AG08396 (cell line): ENCODE measurements around the gene HYAL2.

ENCODE experiments used
- DNase-seq: peaks from one replicate; pipeline ENCODE4 v3.0.0; 2012; ENCODE audit warnings: low spot score, mixed read lengths

The HYAL2 gene, protein sequence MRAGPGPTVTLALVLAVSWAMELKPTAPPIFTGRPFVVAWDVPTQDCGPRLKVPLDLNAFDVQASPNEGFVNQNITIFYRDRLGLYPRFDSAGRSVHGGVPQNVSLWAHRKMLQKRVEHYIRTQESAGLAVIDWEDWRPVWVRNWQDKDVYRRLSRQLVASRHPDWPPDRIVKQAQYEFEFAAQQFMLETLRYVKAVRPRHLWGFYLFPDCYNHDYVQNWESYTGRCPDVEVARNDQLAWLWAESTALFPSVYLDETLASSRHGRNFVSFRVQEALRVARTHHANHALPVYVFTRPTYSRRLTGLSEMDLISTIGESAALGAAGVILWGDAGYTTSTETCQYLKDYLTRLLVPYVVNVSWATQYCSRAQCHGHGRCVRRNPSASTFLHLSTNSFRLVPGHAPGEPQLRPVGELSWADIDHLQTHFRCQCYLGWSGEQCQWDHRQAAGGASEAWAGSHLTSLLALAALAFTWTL

DNA sequence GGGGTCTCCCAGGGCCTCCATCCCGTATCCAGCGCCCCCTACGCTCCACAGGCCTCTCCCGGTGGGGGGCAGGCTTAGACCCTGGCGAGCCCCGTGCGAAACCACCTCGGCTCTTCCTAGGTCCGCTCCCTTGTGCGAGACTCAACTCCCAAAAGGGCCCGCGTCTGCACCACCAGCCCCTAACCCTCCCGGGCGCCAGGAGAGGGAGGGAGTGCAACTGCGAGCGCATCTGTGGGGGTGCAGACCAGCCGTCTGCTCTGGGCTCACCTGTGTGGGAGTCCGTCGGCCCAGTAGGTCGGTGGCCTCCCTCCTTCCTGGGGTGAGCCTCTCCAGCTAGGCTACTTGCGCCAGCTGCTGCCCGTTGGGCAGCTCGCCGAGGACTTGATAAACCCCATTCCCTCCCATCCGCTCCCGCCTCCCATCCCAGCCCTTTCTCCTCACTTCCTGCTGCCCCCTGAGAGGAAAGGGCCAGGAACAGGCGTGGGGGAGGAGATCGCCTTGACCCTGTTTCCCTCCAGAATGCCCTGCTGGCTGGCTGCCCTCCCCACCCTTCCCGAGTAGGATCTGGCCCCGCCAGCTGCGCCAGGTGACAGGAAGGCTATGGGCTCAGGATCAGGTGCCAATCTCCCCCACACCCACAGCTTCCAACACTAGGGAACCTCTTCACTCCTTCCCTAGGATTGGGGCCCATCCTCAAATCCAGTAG, at the start of gene HYAL2:
Gene HYAL2 (minus strand): TSS at position 360 of the 706 bp plus-strand sequence. CDS start 2,256 bp downstream, outside the sequence.
- no peak for DNase-seq

DNA sequence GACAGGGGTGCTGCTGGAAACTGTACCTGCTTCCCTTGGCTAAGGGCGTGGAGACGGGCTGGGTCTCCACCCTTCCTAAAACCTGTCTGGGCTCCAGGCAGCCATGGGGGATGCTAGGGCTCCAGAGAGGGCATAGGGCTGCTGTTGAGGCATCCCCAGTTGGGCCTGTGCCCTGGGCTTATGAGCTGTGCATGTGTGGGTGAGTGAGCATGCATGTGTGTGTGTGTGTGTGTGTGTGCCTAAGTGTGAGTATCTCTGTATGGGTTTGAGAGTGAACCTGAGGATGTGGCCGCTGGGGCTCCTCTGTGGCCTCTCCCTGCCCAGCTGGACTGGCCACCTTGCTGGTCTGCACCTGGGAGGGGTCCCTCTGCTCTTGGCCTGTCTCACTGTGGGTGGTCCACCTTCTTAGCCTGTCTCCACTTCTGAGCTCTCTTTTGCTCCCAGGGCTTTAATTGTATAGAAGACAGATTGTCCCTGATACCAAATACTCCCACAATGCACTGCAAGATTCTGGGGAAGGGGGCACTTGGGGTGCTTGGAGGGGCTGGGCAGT, 48.7 kb upstream of the HYAL2 start:
- no peak for DNase-seq

DNA sequence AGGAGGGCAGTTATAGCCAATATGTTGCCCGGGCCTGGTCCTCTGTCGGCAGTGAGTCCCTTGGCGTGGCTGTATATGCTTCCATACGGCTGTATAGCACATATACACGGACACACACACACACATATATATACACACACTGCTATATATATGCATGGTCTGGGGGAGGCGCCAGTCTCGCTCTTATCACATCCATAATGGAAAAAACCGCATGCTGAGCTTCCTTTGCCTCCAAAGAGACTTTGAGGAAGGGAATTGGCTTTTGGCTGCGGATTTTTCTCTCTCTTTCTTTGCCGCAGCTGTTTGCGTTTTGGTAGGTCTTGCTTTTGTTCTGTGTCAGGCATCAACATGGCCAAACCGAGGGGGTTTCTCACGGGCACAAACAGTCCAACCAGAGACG, 48.0 kb upstream of the HYAL2 start:
- DNase-seq: no peak

- DNase-seq: no peak
These were observed 46.6 kb upstream of the HYAL2 start for GRCh38 chr3:50369012-50369670.

- DNase-seq: no peak
These were observed 43.3 kb upstream of the HYAL2 start for GRCh38 chr3:50365842-50366220.

DNA sequence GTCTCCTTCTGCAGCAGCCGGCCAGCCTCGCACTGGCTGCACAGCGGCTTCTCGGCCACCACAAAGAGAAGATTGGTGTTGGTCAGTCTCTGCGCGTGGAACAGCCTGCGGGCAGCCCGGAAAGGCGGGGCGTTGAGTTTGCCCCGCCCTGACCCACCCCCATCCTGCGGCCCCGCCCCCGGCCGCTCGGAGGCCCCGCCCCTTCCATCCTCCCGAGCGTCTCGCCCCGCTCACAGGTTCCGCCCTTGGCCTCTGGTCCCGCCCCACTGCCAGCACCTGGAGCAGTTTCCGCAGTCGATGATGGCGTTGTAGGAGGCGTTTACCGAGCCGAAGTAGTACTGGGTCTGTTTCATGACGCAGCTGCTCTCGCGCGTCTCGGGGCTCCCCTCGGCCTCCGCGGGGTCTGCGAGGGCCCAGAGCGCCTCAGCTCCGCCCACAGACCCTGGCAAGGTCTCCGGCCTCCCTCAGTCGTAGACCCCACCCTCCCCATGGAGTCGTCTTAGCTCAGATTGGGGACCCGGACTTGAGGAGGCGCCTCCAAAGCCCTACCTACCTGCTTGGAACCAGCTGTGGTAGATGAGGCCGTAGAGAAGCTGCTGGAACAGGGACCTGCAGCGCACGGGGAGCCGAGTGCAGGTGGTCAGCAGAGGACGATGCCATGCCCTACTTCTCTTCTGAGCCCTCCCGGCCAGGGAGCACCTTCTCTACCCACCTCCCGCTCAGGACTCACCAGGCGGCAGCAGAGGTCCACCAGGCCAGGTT, 42.7 kb upstream of the HYAL2 start:
- peak; percentile 95 for DNase-seq

DNA sequence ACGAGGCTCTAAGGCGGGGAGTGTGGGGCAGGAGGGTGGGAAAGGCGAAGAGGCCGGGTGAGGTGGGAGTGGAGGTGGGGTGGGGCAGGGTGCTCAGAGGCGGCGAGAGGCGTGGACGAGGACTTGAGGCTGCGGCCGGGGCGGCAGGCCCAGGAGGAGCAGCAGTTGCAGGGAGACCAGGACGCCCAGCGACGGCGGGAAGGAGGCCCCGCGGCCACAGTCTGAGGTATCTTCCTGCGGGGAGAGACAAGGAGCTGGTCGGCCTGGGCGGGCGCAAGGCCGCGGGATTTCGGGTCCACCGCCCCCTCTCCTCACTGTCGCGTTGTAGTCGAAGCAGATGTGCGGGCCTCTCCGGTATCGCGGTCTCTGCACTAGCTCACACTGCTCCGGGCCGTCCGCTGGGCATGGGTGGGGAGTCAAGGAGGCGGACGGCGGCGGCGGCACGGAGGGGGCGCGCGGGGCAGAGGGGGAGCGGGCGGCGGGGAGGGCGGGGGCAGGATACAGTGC, 42.1 kb upstream of the HYAL2 start:
- no peak for DNase-seq

GRCh38 chr3:50359760-50360110, 37.2 kb upstream of the HYAL2 start:
- no peak for DNase-seq

- DNase-seq: peak; percentile 98
These were observed 36.6 kb upstream of the HYAL2 start, which contains the start of gene TMEM115 for GRCh38 chr3:50358911-50359759. Gene TMEM115, minus strand, starts transcription at chr3:50359521. Its CDS starts 458 bp downstream, at chr3:50359063.

GRCh38 chr3:50358355-50358910, 35.9 kb upstream of the HYAL2 start:
- DNase-seq: no peak

DNA sequence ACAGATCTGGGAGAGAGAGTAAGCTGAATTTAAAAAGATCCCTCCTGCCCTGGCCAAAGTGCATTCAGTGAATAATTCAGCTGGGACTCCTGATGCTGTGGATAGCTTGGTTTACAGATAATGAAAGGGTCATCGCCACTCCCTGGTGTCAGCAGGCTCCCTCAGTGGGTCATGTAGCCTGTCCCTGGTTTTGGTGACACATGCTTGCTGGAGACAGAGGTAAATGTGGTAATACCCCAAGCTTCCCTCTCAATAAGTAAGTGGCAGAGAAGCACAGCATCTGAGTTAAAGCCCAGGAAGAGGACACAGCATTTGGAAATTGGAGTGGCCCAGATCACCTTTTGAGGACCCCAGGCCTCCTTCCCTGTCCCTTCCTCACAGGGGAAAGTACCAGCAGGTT, 34.9 kb upstream of the HYAL2 start:
- no peak for DNase-seq

DNA sequence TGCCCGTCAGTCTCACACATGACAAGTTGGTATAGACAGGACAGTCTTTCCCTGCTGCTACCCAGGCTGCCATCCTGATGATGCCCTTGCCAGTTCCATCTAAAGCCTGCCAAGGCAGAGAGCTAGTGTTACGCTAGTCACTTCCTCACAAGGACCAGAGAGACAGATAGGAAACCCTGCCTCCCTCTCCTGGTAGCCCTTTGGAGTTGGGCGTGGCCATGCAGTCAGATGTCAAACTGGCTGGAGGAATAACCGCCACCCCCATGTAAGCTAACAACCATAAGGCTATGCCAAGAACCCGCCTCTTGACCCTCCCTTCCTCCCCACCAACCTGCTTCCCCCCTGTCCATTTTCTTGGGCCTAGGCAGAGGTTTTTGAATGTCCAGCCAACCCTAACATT, 34.0 kb upstream of the HYAL2 start:
- DNase-seq: no peak

DNA sequence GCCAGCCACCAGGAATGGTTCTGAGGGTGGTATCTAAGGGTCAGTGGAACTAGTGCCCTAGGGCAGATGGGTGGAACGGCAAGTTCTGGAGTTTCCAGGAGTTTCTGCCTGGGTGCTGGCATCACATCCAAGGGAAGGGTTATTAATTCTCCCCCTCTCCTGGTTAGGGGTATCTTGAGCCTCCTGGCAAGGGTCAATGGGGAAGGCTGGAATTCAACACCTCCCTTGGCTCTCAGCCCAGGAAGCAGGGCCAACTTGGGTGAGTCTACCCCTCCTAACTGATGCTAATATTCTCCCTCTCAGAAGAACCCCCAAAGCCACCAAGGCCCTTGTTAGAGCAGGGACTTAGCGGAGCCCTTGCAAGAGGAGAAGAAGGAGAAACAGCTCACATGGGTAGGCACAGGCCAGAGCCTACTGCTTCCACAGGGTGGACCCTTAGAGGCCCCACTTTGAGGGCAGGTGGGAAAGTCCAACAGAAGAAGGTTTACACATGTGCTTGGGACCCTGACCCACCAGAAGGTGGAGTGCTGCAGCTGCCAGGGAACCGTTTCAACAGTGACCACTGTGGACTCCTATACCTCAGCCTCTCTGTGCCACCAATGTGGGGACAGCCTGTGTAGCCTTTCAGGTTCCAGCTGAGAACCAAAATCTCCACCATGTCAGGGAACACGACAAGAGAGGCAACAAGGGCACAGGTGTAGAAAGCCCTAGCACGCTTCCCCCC, 33.4 kb upstream of the HYAL2 start:
- DNase-seq: no peak

DNA sequence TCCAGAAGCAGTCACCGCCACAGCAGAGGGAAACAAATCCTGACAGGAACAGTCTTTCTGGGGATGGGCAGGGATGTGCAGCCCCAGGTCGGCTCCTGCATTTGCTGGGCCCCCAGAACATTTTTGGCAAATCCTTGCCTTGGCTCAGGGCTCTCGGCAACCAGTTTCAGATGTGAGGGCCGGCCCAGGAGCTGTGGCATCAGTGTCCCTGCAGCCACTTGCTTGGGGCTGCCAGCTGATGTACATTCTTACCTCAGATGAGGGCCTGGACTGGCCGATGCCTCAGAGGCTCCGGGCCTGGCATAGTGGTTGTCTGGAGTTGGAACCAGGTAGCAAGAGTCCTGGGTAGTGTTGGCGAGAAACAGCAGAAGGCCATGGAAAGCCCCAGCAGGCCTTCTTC, 32.3 kb upstream of the HYAL2 start:
- DNase-seq: no peak

DNA sequence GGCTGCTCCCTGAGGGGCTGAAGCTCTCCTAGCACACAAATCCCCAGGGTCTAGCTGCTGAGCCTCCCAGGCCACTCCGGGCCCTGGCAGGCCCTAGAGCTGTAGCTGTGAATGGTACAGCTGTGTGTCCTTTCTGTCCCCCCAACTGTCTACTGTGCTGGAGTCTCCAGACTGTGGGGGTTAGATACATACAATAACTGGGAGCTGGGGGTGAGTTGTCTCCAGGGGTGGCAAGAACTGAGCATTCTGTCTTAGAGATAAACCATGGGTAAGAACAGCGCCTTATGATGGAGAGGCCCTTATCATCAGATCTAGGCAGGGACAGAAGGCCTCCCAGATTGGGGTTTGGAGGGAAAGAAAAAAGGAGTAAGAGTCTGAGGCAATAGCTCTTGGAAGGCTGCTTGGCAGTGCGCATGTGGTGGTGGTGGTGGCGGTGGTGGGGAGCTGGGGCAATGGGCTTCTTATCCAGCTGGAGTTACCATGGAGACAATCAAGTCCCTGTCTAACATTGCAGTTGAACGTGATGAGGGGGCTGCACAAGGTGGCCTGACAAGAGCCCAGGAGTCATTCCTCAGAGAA, 31.7 kb upstream of the HYAL2 start:
- DNase-seq: no peak

DNA sequence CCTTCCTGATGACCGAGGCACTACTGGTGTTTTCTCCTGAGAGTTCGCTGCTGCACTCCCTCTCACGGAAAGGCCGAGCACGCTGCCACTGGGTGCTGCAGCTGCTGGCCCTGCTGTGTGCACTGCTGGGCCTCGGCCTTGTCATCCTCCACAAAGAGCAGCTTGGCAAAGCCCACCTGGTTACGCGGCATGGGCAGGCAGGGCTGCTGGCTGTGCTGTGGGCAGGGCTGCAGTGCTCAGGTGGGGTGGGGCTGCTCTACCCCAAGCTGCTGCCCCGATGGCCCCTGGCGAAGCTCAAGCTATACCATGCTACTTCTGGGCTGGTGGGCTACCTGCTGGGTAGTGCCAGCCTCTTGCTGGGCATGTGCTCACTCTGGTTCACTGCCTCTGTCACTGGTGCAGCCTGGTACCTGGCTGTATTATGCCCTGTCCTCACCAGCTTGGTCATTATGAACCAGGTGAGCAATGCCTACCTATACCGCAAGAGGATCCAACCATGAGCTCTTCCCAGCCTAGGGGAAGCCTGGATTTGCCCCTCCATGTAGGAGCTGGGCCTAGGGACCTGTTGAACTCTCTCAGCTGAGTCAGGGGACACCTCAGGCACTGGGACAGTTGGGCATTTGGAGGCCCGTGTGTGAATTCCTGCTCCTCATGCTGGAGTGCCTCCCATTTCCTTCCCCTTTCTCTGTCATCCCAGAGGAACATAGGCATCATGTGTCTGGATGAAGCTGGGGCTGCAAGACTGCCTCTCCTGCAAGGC, 30.9 kb upstream of the HYAL2 start:
- no peak for DNase-seq

DNA sequence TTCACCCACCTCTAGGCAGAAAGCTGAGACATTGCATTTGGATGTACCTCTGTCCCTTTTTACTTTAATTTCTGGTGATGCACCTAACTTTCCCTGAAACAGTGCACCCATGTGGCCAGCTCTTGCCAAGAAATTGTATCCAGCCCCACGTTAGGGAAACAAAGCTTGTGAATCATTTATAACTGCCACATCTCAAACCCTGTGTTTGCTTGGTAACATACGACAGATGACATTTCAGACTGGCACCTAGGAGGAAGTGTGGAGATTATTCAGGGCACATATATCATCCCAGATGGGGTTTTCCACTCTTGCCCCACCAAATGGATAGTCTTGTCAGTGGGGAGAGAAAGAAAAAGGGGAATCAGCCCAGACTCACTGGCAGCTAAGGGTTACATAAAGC, 30.2 kb upstream of the HYAL2 start:
- DNase-seq: no peak

DNA sequence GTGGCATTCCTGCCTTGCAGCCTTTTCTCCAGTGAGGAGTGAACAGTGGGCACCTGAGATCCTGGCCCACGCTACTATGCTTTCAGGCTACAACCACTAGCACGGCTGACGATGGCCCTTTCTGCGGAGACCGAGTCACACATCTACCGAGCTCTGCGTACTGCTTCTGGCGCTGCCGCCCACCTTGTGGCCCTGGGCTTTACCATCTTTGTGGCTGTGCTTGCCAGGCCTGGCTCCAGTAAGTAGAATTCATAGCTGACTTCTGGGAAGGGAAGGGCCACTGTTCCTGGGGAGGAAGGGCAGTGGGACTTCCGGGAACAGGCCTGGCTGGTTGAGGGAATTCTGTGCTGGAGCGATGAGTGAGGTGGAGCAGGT, 28.8 kb upstream of the HYAL2 start:
- DNase-seq: no peak
